OCI-LY3 (cell line): ENCODE results near the gene AMOTL1.

Experiments used
- EZH2phosphoT487 ChIP-seq: fragments of 200-600 bp; shearing (Covaris generic); IDR thresholded peaks from 2 replicates; pipeline ENCODE4 v1.6.1; 2018; ENCODE audit warnings: antibody characterized with exemption, mixed run types, low read depth
- TF ChIP-seq, protein P1 (sequence below): fragments of 200-600, 300-600 bp; sonication (generic); IDR thresholded peaks from 2 replicates; pipeline ENCODE4 v1.5.1; 2014; ENCODE audit warnings: antibody characterized with exemption, low read length, low read depth

DNA sequence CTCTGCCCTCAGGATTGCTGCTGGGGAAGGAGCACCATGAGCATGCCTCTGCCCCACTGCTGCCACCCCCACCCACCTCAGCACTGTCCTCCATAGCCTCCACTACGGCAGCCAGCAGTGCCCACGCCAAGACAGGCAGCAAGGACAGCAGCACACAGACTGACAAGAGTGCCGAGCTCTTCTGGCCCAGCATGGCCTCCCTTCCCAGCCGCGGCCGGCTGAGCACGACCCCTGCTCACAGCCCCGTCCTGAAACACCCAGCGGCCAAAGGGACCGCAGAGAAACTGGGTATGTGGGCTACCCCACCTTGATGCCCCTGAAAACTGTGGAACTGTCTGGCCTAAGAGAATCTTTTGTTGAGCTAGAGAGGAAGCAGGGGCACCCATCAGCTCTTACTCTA is 101.0 kb downstream of the AMOTL1 start:
- TF ChIP-seq, protein P1, sequence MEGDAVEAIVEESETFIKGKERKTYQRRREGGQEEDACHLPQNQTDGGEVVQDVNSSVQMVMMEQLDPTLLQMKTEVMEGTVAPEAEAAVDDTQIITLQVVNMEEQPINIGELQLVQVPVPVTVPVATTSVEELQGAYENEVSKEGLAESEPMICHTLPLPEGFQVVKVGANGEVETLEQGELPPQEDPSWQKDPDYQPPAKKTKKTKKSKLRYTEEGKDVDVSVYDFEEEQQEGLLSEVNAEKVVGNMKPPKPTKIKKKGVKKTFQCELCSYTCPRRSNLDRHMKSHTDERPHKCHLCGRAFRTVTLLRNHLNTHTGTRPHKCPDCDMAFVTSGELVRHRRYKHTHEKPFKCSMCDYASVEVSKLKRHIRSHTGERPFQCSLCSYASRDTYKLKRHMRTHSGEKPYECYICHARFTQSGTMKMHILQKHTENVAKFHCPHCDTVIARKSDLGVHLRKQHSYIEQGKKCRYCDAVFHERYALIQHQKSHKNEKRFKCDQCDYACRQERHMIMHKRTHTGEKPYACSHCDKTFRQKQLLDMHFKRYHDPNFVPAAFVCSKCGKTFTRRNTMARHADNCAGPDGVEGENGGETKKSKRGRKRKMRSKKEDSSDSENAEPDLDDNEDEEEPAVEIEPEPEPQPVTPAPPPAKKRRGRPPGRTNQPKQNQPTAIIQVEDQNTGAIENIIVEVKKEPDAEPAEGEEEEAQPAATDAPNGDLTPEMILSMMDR, result no peak
- TF ChIP-seq EZH2phosphoT487, result no peak
